SK-N-MC (cell line): Measurements from ENCODE around the gene CCDC179.

ENCODE experiments used
- EZH2 ChIP-seq: fragments of 200-600 bp; sonication (generic); IDR thresholded peaks from one replicate; pipeline ENCODE4 v1.6.1; 2017; ENCODE audit warnings: antibody characterized with exemption
- POLR2AphosphoS5 ChIP-seq: IDR thresholded peaks from 2 replicates; pipeline ENCODE4 v1.6.1; 2012; ENCODE audit warnings: mild to moderate bottlenecking, low read depth, low read length, borderline replicate concordance

DNA sequence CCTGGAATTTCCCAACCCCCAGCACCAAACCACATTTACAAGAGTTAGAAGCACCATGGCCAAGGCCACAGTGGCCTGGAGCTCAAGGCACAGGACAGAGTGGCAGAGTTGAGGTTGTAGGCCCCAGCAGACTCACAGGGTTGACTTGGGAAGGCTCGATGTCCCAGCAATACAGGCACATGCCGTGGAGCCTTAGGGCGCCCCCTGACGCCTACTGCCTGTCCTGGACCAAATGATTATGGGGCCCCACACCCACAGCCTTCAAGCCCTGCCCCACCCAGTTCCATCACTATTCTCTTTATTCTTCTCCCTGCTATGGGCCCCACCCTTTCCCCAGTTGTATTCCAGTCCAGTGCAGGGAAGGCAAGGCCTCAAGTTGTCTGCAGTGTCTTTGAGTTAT is at the start of gene CCDC179:
- TF ChIP-seq EZH2 (no peak), POLR2AphosphoS5 (no peak)
